ENCODE measurements around the gene RNH1. TPM values are rescaled to one million over a fixed set of nuclear protein-coding genes. Genes with fewer than 3 reads are reported as not detected.
A peak's percentile ranks its signal among the peaks of the same experiment; 100 is the strongest.

The RNH1 gene
- total RNA-seq, 1 donor from 2014 or later, result 151 TPM

GRCh38 chr11:507727-508515 is 879 bp upstream of the RNH1 start:
- TF ChIP-seq CTCF (IDR thresholded peaks at IDR 0.05), result no peak
- H3K27ac Mint-ChIP-seq (ENCODE audit: unreplicated experiment), result peak overlapping the region; percentile 78
- H3K36me3 Mint-ChIP-seq (ENCODE audit: unreplicated experiment), result peaks cover 12% of the 10 kb centered on the region
- H3K4me3 Mint-ChIP-seq (ENCODE audit: unreplicated experiment), result peak overlapping the region; percentile 76
- peaks cover 25% of the 10 kb centered on the region for H3K4me1 Mint-ChIP-seq (ENCODE audit: unreplicated experiment)
- peak; percentile 85 for DNase-seq (ENCODE audit: extremely low spot score, unreplicated experiment)
- no peaks in the 10 kb centered on the region for H3K9me3 Mint-ChIP-seq (ENCODE audit: unreplicated experiment)
- no peaks in the 10 kb centered on the region for H3K27me3 Mint-ChIP-seq (ENCODE audit: unreplicated experiment)

GRCh38 chr11:506238-506994 is 626 bp downstream of the RNH1 start:
- Mint-ChIP-seq H3K4me3 (ENCODE audit: unreplicated experiment) (peak overlapping the region; percentile 97), H3K9me3 (ENCODE audit: unreplicated experiment) (no peaks in the 10 kb centered on the region), H3K27me3 (ENCODE audit: unreplicated experiment) (no peaks in the 10 kb centered on the region), H3K27ac (ENCODE audit: unreplicated experiment) (peak overlapping the region; percentile 99), H3K36me3 (ENCODE audit: unreplicated experiment) (peaks cover 10% of the 10 kb centered on the region), H3K4me1 (ENCODE audit: unreplicated experiment) (peaks cover 25% of the 10 kb centered on the region)
- peak; percentile 14 for TF ChIP-seq CTCF (IDR thresholded peaks at IDR 0.05)
- DNase-seq (ENCODE audit: extremely low spot score, unreplicated experiment), result peak; percentile 99

GRCh38 chr11:504994-505344 is 2.1 kb downstream of the RNH1 start:
- Mint-ChIP-seq H3K4me1 (ENCODE audit: unreplicated experiment) (peaks cover 25% of the 10 kb centered on the region), H3K36me3 (ENCODE audit: unreplicated experiment) (peaks cover 13% of the 10 kb centered on the region), H3K4me3 (ENCODE audit: unreplicated experiment) (peak overlapping the region; percentile 97), H3K9me3 (ENCODE audit: unreplicated experiment) (no peaks in the 10 kb centered on the region), H3K27ac (ENCODE audit: unreplicated experiment) (peak overlapping the region; percentile 44), H3K27me3 (ENCODE audit: unreplicated experiment) (no peaks in the 10 kb centered on the region)
- DNase-seq (ENCODE audit: extremely low spot score, unreplicated experiment), result no peak
- no peak for TF ChIP-seq CTCF (IDR thresholded peaks at IDR 0.05)

GRCh38 chr11:504053-504993 is 2.7 kb downstream of the RNH1 start:
- H3K4me3 Mint-ChIP-seq (ENCODE audit: unreplicated experiment), result no peak overlapping the region
- TF ChIP-seq CTCF (IDR thresholded peaks at IDR 0.05), result no peak
- peak overlapping the region; percentile 44 for H3K27ac Mint-ChIP-seq (ENCODE audit: unreplicated experiment)
- H3K27me3 Mint-ChIP-seq (ENCODE audit: unreplicated experiment), result no peaks in the 10 kb centered on the region
- H3K36me3 Mint-ChIP-seq (ENCODE audit: unreplicated experiment), result peaks cover 11% of the 10 kb centered on the region
- H3K9me3 Mint-ChIP-seq (ENCODE audit: unreplicated experiment), result no peaks in the 10 kb centered on the region
- H3K4me1 Mint-ChIP-seq (ENCODE audit: unreplicated experiment), result peaks cover 25% of the 10 kb centered on the region
- DNase-seq (ENCODE audit: extremely low spot score, unreplicated experiment), result no peak
